Inflammatory macrophage (primary cell): Measurements from ENCODE around the gene ADISSP.

Experiments
- DNase-seq, 2 donors: peaks; one replicate each; pipeline ENCODE4 v3.0.0-alpha.2; 2020 to 2022

The ADISSP gene

GRCh38 chr20:3735768-3736167, 31.8 kb downstream of the ADISSP start:
- DNase-seq = no peak

- no peak for DNase-seq
Measured at GRCh38 chr20:3734111-3734843, 33.3 kb downstream of the ADISSP start.

- DNase-seq = no peak
Measured at GRCh38 chr20:3733119-3733995, 34.2 kb downstream of the ADISSP start.

- no peak for DNase-seq
Measured at GRCh38 chr20:3732327-3733118, 35.0 kb downstream of the ADISSP start, which contains the start of gene HSPA12B. Gene HSPA12B (plus strand): TSS chr20:3732685. CDS start chr20:3738675, 5,990 bp downstream.

GRCh38 chr20:3731944-3732326, 35.6 kb downstream of the ADISSP start:
- DNase-seq = no peak

GRCh38 chr20:3730803-3731672, 36.5 kb downstream of the ADISSP start:
- DNase-seq = no peak

- peak in 1 of 2 donors; percentile 29 for DNase-seq
Measured at GRCh38 chr20:3729811-3730540, 37.6 kb downstream of the ADISSP start.

- no peak for DNase-seq
Measured at GRCh38 chr20:3729378-3729777, 38.2 kb downstream of the ADISSP start.

- no peak for DNase-seq
Measured at GRCh38 chr20:3728876-3729275, 38.7 kb downstream of the ADISSP start.

GRCh38 chr20:3728354-3728753, 39.2 kb downstream of the ADISSP start:
- DNase-seq = no peak

GRCh38 chr20:3727401-3728021, 40.0 kb downstream of the ADISSP start:
- peak; percentile 8 to 33 for DNase-seq

- no peak for DNase-seq
Measured at GRCh38 chr20:3724356-3724755, 43.2 kb downstream of the ADISSP start.

GRCh38 chr20:3723284-3723683, 44.3 kb downstream of the ADISSP start:
- no peak for DNase-seq

GRCh38 chr20:3721912-3722311, 45.6 kb downstream of the ADISSP start:
- no peak for DNase-seq

- no peak for DNase-seq
Measured at GRCh38 chr20:3720626-3721025, 46.9 kb downstream of the ADISSP start.

GRCh38 chr20:3720068-3720467, 47.5 kb downstream of the ADISSP start:
- DNase-seq = no peak

GRCh38 chr20:3719046-3719445, 48.5 kb downstream of the ADISSP start:
- no peak for DNase-seq

GRCh38 chr20:3716195-3716834, 51.2 kb downstream of the ADISSP start:
- DNase-seq = peak; percentile 6 to 26

- DNase-seq = peak; percentile 85 to 90
Measured at GRCh38 chr20:3714092-3714491, 53.5 kb downstream of the ADISSP start.

- DNase-seq = peak; percentile 97 to 98
Measured at GRCh38 chr20:3712279-3712873, 55.2 kb downstream of the ADISSP start, which contains the start of gene SIGLEC1. Gene SIGLEC1 (minus strand): TSS chr20:3712600. CDS start chr20:3707128, 5,472 bp downstream.
